ENCODE data around the gene CLDN7.
A peak's percentile ranks its signal among the peaks of the same experiment; 100 is the strongest.

The CLDN7 gene

GRCh38 chr17:7238420-7239090 is 23.7 kb downstream of the CLDN7 start:
- DNase-seq (ENCODE audit: low read depth in 2 of 2), result no peak

- peak; percentile 69 to 81 for DNase-seq (ENCODE audit: low read depth in 2 of 2)
Observed at GRCh38 chr17:7237761-7238419, 24.4 kb downstream of the CLDN7 start.

GRCh38 chr17:7237266-7237760 is 25.0 kb downstream of the CLDN7 start:
- DNase-seq (ENCODE audit: low read depth in 2 of 2), result no peak

GRCh38 chr17:7236808-7237207 is 25.5 kb downstream of the CLDN7 start:
- DNase-seq (ENCODE audit: low read depth in 2 of 2), result no peak

GRCh38 chr17:7235693-7236665 is 26.3 kb downstream of the CLDN7 start:
- no peak for DNase-seq (ENCODE audit: low read depth in 2 of 2)

GRCh38 chr17:7234083-7234951 is 28.0 kb downstream of the CLDN7 start, which contains the start of gene DVL2:
Gene DVL2, minus strand, starts transcription at chr17:7234517. Its CDS starts 255 bp downstream, at chr17:7234262.
- DNase-seq (ENCODE audit: low read depth in 2 of 2), result peak; percentile 90 to 92

GRCh38 chr17:7233701-7234082 is 28.6 kb downstream of the CLDN7 start:
- DNase-seq (ENCODE audit: low read depth in 2 of 2), result no peak

GRCh38 chr17:7232114-7232513 is 30.2 kb downstream of the CLDN7 start:
- DNase-seq (ENCODE audit: low read depth in 2 of 2), result no peak

GRCh38 chr17:7229504-7229903 is 32.8 kb downstream of the CLDN7 start:
- DNase-seq (ENCODE audit: low read depth in 2 of 2), result no peak

- DNase-seq (ENCODE audit: low read depth in 2 of 2), result no peak
Observed at GRCh38 chr17:7228920-7229319, 33.4 kb downstream of the CLDN7 start.

GRCh38 chr17:7226721-7227710 is 35.3 kb downstream of the CLDN7 start:
- DNase-seq (ENCODE audit: low read depth in 2 of 2), result no peak

- no peak for DNase-seq (ENCODE audit: low read depth in 2 of 2)
Observed at GRCh38 chr17:7225711-7226331, 36.5 kb downstream of the CLDN7 start.

GRCh38 chr17:7224661-7225111 is 37.6 kb downstream of the CLDN7 start:
- no peak for DNase-seq (ENCODE audit: low read depth in 2 of 2)

GRCh38 chr17:7224110-7224509 is 38.2 kb downstream of the CLDN7 start:
- no peak for DNase-seq (ENCODE audit: low read depth in 2 of 2)

- DNase-seq (ENCODE audit: low read depth in 2 of 2), result no peak
Observed at GRCh38 chr17:7223375-7223774, 38.9 kb downstream of the CLDN7 start.

- no peak for DNase-seq (ENCODE audit: low read depth in 2 of 2)
Observed at GRCh38 chr17:7222972-7223292, 39.3 kb downstream of the CLDN7 start.

- no peak for DNase-seq (ENCODE audit: low read depth in 2 of 2)
Observed at GRCh38 chr17:7222093-7222971, 39.9 kb downstream of the CLDN7 start.

- no peak for DNase-seq (ENCODE audit: low read depth in 2 of 2)
Observed at GRCh38 chr17:7221278-7222092, 40.8 kb downstream of the CLDN7 start.
